GM23338 (cell line): ENCODE measurements around the gene PIK3R4. TPM values are rescaled to one million over a fixed set of nuclear protein-coding genes. Genes with fewer than 3 reads are reported as not detected.

ENCODE experiments used
- ATAC-seq: fragments of 200-7000 bp; cut with Tn5 transposase; 3 replicates; pipeline ENCODE4 v1.9.1; 2020
- DNase-seq: peaks from one replicate; pipeline ENCODE4 v3.0.0-alpha.2; 2015; ENCODE audit warnings: low spot score
- H2AFZ ChIP-seq: fragments of 200-600 bp; sonication (generic); 2 replicates; pipeline ENCODE4 v1.8.0; 2016; ENCODE audit warnings: antibody characterized with exemption, mild to moderate bottlenecking, moderate library complexity
- H3F3A ChIP-seq: fragments of 200-600 bp; sonication (generic); replicated peaks from 2 replicates; pipeline ENCODE4 v1.8.0; 2017; ENCODE audit warnings: antibody characterized with exemption, mixed run types, low read depth
- H3K27ac ChIP-seq: fragments of 200-600 bp; sonication (generic); 2 replicates; pipeline ENCODE4 v1.6.1; 2016; ENCODE audit warnings: low read depth
- H3K27me3 ChIP-seq: fragments of 200-600 bp; sonication (generic); 2 replicates; pipeline ENCODE4 v1.8.0; 2016; ENCODE audit warnings: mild to moderate bottlenecking, mixed run types, moderate library complexity; ENCODE audit not compliant: insufficient read depth
- H3K36me3 ChIP-seq: fragments of 200-600 bp; sonication (generic); 2 replicates; pipeline ENCODE4 v1.8.0; 2016; ENCODE audit warnings: mild to moderate bottlenecking; ENCODE audit not compliant: insufficient read depth
- H3K4me1 ChIP-seq: fragments of 200-600 bp; sonication (generic); 2 replicates; pipeline ENCODE4 v1.8.0; 2016; ENCODE audit warnings: mild to moderate bottlenecking, moderate library complexity; ENCODE audit not compliant: insufficient read depth
- H3K4me2 ChIP-seq: fragments of 200-600 bp; sonication (generic); 2 replicates; pipeline ENCODE4 v1.7.1; 2017; ENCODE audit warnings: mixed run types
- H3K4me3 ChIP-seq: fragments of 200-600 bp; sonication (generic); 2 replicates; pipeline ENCODE4 v1.6.1; 2016; ENCODE audit warnings: mixed run types
- H3K79me2 ChIP-seq: fragments of 200-600 bp; sonication (generic); replicated peaks from 2 replicates; pipeline ENCODE4 v1.8.0; 2017; ENCODE audit warnings: mild to moderate bottlenecking; ENCODE audit not compliant: insufficient read depth
- H3K9me2 ChIP-seq: fragments of 200-600 bp; sonication (generic); 2 replicates; pipeline ENCODE4 v1.8.0; 2017; ENCODE audit not compliant: insufficient read depth
- H4K20me1 ChIP-seq: fragments of 200-600 bp; sonication (generic); replicated peaks from 2 replicates; pipeline ENCODE4 v1.8.0; 2017; ENCODE audit warnings: mild to moderate bottlenecking; ENCODE audit not compliant: insufficient read depth
- H3K27ac Mint-ChIP-seq: 2 replicates; pipeline ENCODE4 v1.8.0; 2020; ENCODE audit warnings: inconsistent platforms, mild to moderate bottlenecking, moderate library complexity, mixed read lengths
- H3K27me3 Mint-ChIP-seq: 3 replicates; pipeline ENCODE4 v1.8.0; 2022; ENCODE audit warnings: low read depth, mild to moderate bottlenecking, moderate library complexity, mixed read lengths, inconsistent platforms; ENCODE audit not compliant: insufficient read depth, poor library complexity
- H3K36me3 Mint-ChIP-seq: 3 replicates; pipeline ENCODE4 v1.8.0; 2021; ENCODE audit warnings: low read depth, mild to moderate bottlenecking, inconsistent platforms, moderate library complexity, mixed read lengths
- H3K4me1 Mint-ChIP-seq: 3 replicates; pipeline ENCODE4 v1.8.0; 2020; ENCODE audit warnings: mild to moderate bottlenecking, inconsistent platforms, mixed read lengths
- H3K4me3 Mint-ChIP-seq: 3 replicates; pipeline ENCODE4 v1.8.0; 2021; ENCODE audit warnings: moderate library complexity, mild to moderate bottlenecking, inconsistent platforms, mixed read lengths
- H3K9me3 Mint-ChIP-seq: 3 replicates; pipeline ENCODE4 v1.8.0; 2020; ENCODE audit warnings: moderate library complexity, mild to moderate bottlenecking, inconsistent platforms, mixed read lengths
- CREB1 ChIP-seq: fragments of 250-450 bp; sonication (Bioruptor Pico); IDR thresholded peaks from 2 replicates; pipeline ENCODE4 v1.5.0; 2020; ENCODE audit warnings: low read depth, mild to moderate bottlenecking, moderate library complexity
- EZH2 ChIP-seq: fragments of 200-600 bp; sonication (generic); IDR thresholded peaks from one replicate; pipeline ENCODE4 v1.8.0; 2017; ENCODE audit warnings: antibody characterized with exemption, mild to moderate bottlenecking, low read depth; ENCODE audit not compliant: unreplicated experiment
- EZH2phosphoT487 ChIP-seq: fragments of 200-600 bp; sonication (generic); IDR thresholded peaks from one replicate; pipeline ENCODE4 v1.8.1; 2018; ENCODE audit warnings: antibody characterized with exemption; ENCODE audit not compliant: unreplicated experiment
- JUNB ChIP-seq: IDR thresholded peaks from one replicate; pipeline ENCODE4 v1.6.1; 2016; ENCODE audit warnings: antibody characterized with exemption; ENCODE audit not compliant: unreplicated experiment
- NANOG ChIP-seq: IDR thresholded peaks from 2 replicates; pipeline ENCODE4 v1.6.1; 2016; ENCODE audit warnings: antibody characterized with exemption, borderline replicate concordance
- POLR2AphosphoS5 ChIP-seq: IDR thresholded peaks from 2 replicates; pipeline ENCODE4 v1.6.1; 2016; ENCODE audit warnings: antibody characterized with exemption, low read depth
- REST ChIP-seq: IDR thresholded peaks from one replicate; pipeline ENCODE4 v1.6.1; 2018; ENCODE audit warnings: antibody characterized with exemption; ENCODE audit not compliant: unreplicated experiment
- STAT1 ChIP-seq: IDR thresholded peaks from one replicate; pipeline ENCODE4 v1.6.1; 2016; ENCODE audit warnings: antibody characterized with exemption; ENCODE audit not compliant: unreplicated experiment
- ZNF114 ChIP-seq: fragments of 250-450 bp; sonication (Bioruptor Pico); IDR thresholded peaks from 2 replicates; pipeline ENCODE4 v1.5.0; 2020; ENCODE audit warnings: mild to moderate bottlenecking, moderate library complexity
- ZNF331 ChIP-seq: fragments of 250-450 bp; sonication (Bioruptor Pico); IDR thresholded peaks from 2 replicates; pipeline ENCODE4 v1.5.0; 2020; ENCODE audit warnings: low read depth, mild to moderate bottlenecking, moderate library complexity
- ZNF462 ChIP-seq: fragments of 250-450 bp; sonication (Bioruptor Pico); IDR thresholded peaks from 2 replicates; pipeline ENCODE4 v1.5.0; 2020; ENCODE audit warnings: mild to moderate bottlenecking, moderate library complexity
- polyA plus RNA-seq: library from polyadenylated mRNA; unstranded; fragments of >200 nt; fragmentation: Nextera tagmentation; extraction: Ambion mirVana; gene quantifications from 2 replicates; pipeline ENCODE4 v1.2.1, GENCODE V29; 2016
- total RNA-seq: library from RNA; depleted of rRNA; stranded (reverse); fragments of >200 nt; shearing (Covaris generic); gene quantifications from 2 replicates; pipeline ENCODE4 v1.2.3, GENCODE V29; 2014
- TF ChIP-seq, protein P1 (sequence below), 2 experiments: fragments of 200-600 bp in 1 of 2; sonication (generic) in 1 of 2; conservative IDR thresholded peaks; 2 replicates each; pipeline versions ENCODE4 v1.5.1 to v1.6.1; 2016 to 2017; ENCODE audit warnings: antibody characterized with exemption in 2 of 2, low read depth in 2 of 2, mild to moderate bottlenecking in 2 of 2, moderate library complexity in 1 of 2
- TF ChIP-seq, protein P2 (sequence below): IDR thresholded peaks from 2 replicates; pipeline ENCODE4 v1.6.1; 2016; ENCODE audit warnings: antibody characterized with exemption

Gene PIK3R4
- total and polyA plus RNA-seq, 2 experiments from 2014 or later, result 48.8 to 65.1 TPM

DNA sequence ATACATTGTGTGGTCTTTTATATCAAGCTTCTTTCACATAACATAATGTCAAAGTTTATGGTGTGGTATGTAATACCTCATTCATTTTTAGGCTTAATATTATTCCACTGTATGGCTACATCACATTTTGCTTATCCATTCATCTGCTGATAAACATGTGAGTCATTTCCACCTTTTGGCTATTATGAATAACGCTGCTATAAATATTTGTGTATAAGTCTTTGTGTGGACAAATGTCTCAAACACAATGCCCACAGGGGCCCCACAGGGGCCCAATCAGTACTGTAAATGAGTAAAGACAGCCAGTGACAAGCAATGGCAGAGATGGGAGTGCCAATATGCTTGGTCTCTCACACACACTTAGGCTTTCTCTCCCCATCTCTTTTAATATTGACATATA lies 54.2 kb downstream of the PIK3R4 start:
- no peak overlapping the region for H3K27ac ChIP-seq
- no peaks in the 10 kb centered on the region for H3K27me3 ChIP-seq
- no peak overlapping the region for H3K4me2 ChIP-seq
- no peak for ATAC-seq
- no peaks in the 10 kb centered on the region for H3K9me2 ChIP-seq
- Mint-ChIP-seq H3K27me3 (no peaks in the 10 kb centered on the region), H3K4me3 (no peak overlapping the region), H3K9me3 (no peaks in the 10 kb centered on the region), H3K27ac (no peak overlapping the region), H3K4me1 (no peaks in the 10 kb centered on the region), H3K36me3 (peaks cover 8% of the 10 kb centered on the region)
- no peaks in the 10 kb centered on the region for H4K20me1 ChIP-seq
- no peaks in the 10 kb centered on the region for H3F3A ChIP-seq
- TF ChIP-seq STAT1, result no peak
- no peak for TF ChIP-seq JUNB
- TF ChIP-seq CREB1, result no peak
- TF ChIP-seq ZNF114 (CRISPR knock-in tag), result no peak
- no peak for TF ChIP-seq POLR2AphosphoS5
- TF ChIP-seq, protein P1, sequence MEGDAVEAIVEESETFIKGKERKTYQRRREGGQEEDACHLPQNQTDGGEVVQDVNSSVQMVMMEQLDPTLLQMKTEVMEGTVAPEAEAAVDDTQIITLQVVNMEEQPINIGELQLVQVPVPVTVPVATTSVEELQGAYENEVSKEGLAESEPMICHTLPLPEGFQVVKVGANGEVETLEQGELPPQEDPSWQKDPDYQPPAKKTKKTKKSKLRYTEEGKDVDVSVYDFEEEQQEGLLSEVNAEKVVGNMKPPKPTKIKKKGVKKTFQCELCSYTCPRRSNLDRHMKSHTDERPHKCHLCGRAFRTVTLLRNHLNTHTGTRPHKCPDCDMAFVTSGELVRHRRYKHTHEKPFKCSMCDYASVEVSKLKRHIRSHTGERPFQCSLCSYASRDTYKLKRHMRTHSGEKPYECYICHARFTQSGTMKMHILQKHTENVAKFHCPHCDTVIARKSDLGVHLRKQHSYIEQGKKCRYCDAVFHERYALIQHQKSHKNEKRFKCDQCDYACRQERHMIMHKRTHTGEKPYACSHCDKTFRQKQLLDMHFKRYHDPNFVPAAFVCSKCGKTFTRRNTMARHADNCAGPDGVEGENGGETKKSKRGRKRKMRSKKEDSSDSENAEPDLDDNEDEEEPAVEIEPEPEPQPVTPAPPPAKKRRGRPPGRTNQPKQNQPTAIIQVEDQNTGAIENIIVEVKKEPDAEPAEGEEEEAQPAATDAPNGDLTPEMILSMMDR (conservative IDR thresholded peaks at IDR 0.05; ENCODE audit: low read depth in 2 of 2), result no peak
- no peak for TF ChIP-seq ZNF462 (CRISPR knock-in tag)
- TF ChIP-seq ZNF331 (CRISPR knock-in tag), result no peak
- TF ChIP-seq REST, result no peak
- TF ChIP-seq EZH2, result no peak
- TF ChIP-seq EZH2phosphoT487, result no peak
- TF ChIP-seq, protein P2, sequence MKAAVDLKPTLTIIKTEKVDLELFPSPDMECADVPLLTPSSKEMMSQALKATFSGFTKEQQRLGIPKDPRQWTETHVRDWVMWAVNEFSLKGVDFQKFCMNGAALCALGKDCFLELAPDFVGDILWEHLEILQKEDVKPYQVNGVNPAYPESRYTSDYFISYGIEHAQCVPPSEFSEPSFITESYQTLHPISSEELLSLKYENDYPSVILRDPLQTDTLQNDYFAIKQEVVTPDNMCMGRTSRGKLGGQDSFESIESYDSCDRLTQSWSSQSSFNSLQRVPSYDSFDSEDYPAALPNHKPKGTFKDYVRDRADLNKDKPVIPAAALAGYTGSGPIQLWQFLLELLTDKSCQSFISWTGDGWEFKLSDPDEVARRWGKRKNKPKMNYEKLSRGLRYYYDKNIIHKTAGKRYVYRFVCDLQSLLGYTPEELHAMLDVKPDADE, result no peak
- no peak for TF ChIP-seq NANOG
- no peaks in the 10 kb centered on the region for H3K79me2 ChIP-seq
- H3K36me3 ChIP-seq, result peaks cover 6% of the 10 kb centered on the region; the same call in 1 of the 2 replicates
- H2AFZ ChIP-seq, result no peak overlapping the region
- no peaks in the 10 kb centered on the region for H3K4me1 ChIP-seq
- H3K4me3 ChIP-seq, result no peak overlapping the region
- DNase-seq, result no peak
